Measurements from ENCODE around the gene TMEM178B. TPM values are rescaled to one million over a fixed set of nuclear protein-coding genes. Genes with fewer than 3 reads are reported as not detected.

The TMEM178B gene
- polyA plus RNA-seq, 2 of the 4 experiments (the other 2 are of a cell fraction) = 0.88 to 0.93 TPM

DNA sequence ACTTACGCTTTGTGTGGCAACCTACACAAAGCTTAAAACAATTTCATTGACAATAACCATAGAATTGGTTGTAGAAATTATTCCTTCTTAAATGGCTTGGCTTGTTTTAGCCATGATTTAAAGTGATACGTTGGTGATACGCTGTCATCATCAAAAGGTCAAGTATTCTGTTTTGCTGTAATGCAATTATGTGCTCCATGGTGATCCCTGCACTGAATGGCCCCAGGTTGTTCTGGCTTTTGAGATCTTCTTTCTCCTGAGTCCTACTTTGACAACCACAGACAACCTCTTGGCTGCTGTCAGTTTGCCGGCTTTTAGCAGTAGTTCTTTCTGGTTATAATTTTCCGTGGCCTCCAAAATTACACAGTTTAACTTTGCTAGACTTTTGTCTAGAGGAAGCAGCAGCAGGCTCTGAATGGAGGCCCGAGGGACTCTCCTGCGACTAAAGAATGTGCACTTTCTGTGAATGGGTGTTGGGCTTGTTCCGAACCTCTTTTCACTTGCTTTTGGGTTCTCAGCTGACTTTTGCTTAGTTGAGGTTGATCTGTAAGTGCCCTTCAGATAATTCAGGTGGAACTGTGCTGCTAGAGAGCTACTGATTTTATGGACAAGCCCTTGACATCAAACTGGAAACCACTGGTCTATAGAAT lies 104.7 kb downstream of the TMEM178B start:
- Histone ChIP-seq H3K4me1 (no peaks in the 10 kb centered on the region), H3K27ac (no peak overlapping the region), H3K4me2 (no peak overlapping the region), H3K9me3 (no peaks in the 10 kb centered on the region), H3K4me3 (no peak overlapping the region)
- TF ChIP-seq MAFK (IDR thresholded peaks at IDR 0.05; ENCODE audit: partially characterized antibody) (no peak), HOXB5 (CRISPR knock-in tag; IDR thresholded peaks at IDR 0.05) (no peak), PHF8 (IDR thresholded peaks at IDR 0.05; ENCODE audit: borderline replicate concordance, low read depth) (no peak), RARB (CRISPR knock-in tag; IDR thresholded peaks at IDR 0.05) (no peak), HDAC2 (IDR thresholded peaks at IDR 0.05) (no peak), GATA3 (IDR thresholded peaks at IDR 0.05; ENCODE audit: borderline replicate concordance) (no peak), EP300 (IDR thresholded peaks at IDR 0.05) (no peak), TP53 (CRISPR knock-in tag; IDR thresholded peaks at IDR 0.05) (no peak)
- TF ChIP-seq, protein P1, sequence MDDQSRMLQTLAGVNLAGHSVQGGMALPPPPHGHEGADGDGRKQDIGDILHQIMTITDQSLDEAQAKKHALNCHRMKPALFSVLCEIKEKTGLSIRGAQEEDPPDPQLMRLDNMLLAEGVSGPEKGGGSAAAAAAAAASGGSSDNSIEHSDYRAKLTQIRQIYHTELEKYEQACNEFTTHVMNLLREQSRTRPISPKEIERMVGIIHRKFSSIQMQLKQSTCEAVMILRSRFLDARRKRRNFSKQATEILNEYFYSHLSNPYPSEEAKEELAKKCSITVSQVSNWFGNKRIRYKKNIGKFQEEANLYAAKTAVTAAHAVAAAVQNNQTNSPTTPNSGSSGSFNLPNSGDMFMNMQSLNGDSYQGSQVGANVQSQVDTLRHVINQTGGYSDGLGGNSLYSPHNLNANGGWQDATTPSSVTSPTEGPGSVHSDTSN (IDR thresholded peaks at IDR 0.05) = no peak
- TF ChIP-seq, protein P2, sequence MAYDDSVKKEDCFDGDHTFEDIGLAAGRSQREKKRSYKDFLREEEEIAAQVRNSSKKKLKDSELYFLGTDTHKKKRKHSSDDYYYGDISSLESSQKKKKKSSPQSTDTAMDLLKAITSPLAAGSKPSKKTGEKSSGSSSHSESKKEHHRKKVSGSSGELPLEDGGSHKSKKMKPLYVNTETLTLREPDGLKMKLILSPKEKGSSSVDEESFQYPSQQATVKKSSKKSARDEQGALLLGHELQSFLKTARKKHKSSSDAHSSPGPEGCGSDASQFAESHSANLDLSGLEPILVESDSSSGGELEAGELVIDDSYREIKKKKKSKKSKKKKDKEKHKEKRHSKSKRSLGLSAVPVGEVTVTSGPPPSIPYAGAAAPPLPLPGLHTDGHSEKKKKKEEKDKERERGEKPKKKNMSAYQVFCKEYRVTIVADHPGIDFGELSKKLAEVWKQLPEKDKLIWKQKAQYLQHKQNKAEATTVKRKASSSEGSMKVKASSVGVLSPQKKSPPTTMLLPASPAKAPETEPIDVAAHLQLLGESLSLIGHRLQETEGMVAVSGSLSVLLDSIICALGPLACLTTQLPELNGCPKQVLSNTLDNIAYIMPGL (CRISPR knock-in tag; IDR thresholded peaks at IDR 0.05; ENCODE audit: borderline replicate concordance) = no peak
- ATAC-seq (no peak), DNase-seq (ENCODE audit: low read depth in 1 of 2, low spot score in 1 of 2) (no peak), FAIRE-seq (no peak)
- ChIA-PET CTCF (no interaction called here), POLR2A (no interaction called here)
- WGBS (ENCODE audit: missing lambda C conversion rate) = 52% methylated on average over 8 of the region's 8 CpGs

DNA sequence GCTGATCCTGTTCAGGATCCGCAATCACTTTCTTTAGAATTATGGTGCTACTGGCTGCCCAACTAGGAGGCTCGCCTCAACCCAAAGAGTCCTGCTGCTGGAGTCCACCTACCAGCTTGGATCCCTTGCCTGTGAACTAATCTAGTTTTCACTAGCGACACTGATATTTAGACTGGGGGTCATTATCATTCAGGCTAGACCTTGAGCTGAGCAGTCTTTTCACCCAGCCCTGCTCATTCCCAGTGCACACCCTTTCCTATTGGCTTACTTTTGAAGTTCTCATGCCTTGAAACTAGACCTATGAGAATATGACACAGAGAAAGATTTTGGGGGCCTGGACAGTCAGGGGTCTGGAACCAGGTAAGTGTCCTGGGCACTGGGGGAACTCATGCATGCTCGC lies 107.9 kb downstream of the TMEM178B start:
- 53% methylated on average over 3 of the region's 4 CpGs for WGBS (ENCODE audit: missing lambda C conversion rate)
- FAIRE-seq = no peak
- no peak for ATAC-seq
- Histone ChIP-seq H3K27ac (no peak overlapping the region), H3K4me1 (no peaks in the 10 kb centered on the region), H3K4me3 (no peak overlapping the region), H3K9me3 (no peaks in the 10 kb centered on the region), H3K4me2 (no peak overlapping the region)
- no peak for TF ChIP-seq ZSCAN20 (CRISPR knock-in tag; IDR thresholded peaks at IDR 0.05)
- no peak for TF ChIP-seq RCOR1 (IDR thresholded peaks at IDR 0.05; ENCODE audit: low read depth, low read length)
- TF ChIP-seq, protein P3, sequence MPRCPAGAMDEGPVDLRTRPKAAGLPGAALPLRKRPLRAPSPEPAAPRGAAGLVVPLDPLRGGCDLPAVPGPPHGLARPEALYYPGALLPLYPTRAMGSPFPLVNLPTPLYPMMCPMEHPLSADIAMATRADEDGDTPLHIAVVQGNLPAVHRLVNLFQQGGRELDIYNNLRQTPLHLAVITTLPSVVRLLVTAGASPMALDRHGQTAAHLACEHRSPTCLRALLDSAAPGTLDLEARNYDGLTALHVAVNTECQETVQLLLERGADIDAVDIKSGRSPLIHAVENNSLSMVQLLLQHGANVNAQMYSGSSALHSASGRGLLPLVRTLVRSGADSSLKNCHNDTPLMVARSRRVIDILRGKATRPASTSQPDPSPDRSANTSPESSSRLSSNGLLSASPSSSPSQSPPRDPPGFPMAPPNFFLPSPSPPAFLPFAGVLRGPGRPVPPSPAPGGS (IDR thresholded peaks at IDR 0.05) = no peak
- TF ChIP-seq CHD4 (IDR thresholded peaks at IDR 0.05; ENCODE audit: borderline replicate concordance) = no peak
- TF ChIP-seq POLR2AphosphoS2 (conservative IDR thresholded peaks at IDR 0.05; ENCODE audit: low read length) = no peak
- TF ChIP-seq PHF8 (IDR thresholded peaks at IDR 0.05; ENCODE audit: borderline replicate concordance, low read depth) = no peak
- TF ChIP-seq MAFK (IDR thresholded peaks at IDR 0.05; ENCODE audit: partially characterized antibody) = no peak
- TF ChIP-seq HEYL (CRISPR knock-in tag; IDR thresholded peaks at IDR 0.05) = no peak
- no peak for TF ChIP-seq TFCP2L1 (CRISPR knock-in tag; IDR thresholded peaks at IDR 0.05)
- TF ChIP-seq, protein P1 (IDR thresholded peaks at IDR 0.05) = no peak
- no peak for TF ChIP-seq EHMT2 (IDR thresholded peaks at IDR 0.05; ENCODE audit: low read depth)
- TF ChIP-seq CBX8 (IDR thresholded peaks at IDR 0.05) = no peak
- no peak for TF ChIP-seq KDM1A (IDR thresholded peaks at IDR 0.05; ENCODE audit: low read depth)
- TF ChIP-seq JUNB (IDR thresholded peaks at IDR 0.05) = no peak
- TF ChIP-seq FOXS1 (CRISPR knock-in tag; IDR thresholded peaks at IDR 0.05) = no peak
- TF ChIP-seq SREBF2 (IDR thresholded peaks at IDR 0.05) = no peak
- TF ChIP-seq CBX2 (IDR thresholded peaks at IDR 0.05; ENCODE audit: borderline replicate concordance, low read depth) = no peak
- no peak for TF ChIP-seq BHLHE40 (IDR thresholded peaks at IDR 0.05; ENCODE audit: low read depth, low read length)
- no peak for TF ChIP-seq RARB (CRISPR knock-in tag; IDR thresholded peaks at IDR 0.05)
- POLR2A ChIA-PET = no interaction called here
- no peak for DNase-seq (ENCODE audit: low read depth in 1 of 2, low spot score in 1 of 2)
- CTCF ChIA-PET = no interaction called here

All from A549 (cell line).